ENCODE results near the gene SLC34A1.

- no peak for TF ChIP-seq CTCF (conservative IDR thresholded peaks at IDR 0.05; ENCODE audit: low read length)
- no peak for TF ChIP-seq EZH2phosphoT487 (IDR thresholded peaks at IDR 0.05; ENCODE audit: borderline replicate concordance)
These were observed 18.2 kb downstream of the SLC34A1 start for GRCh38 chr5:177402271-177403043.

All from Loucy (cell line).